Fibroblast of lung (primary cell): ENCODE measurements around the gene LAMB3. TPM values are rescaled to one million over a fixed set of nuclear protein-coding genes. Genes with fewer than 3 reads are reported as not detected.

Experiments used
- DNase-seq, 2 donors: peaks; one replicate each; pipeline versions ENCODE4 v3.0.0 to v3.0.0-alpha.2; 2010; ENCODE audit warnings: low read depth in 2 of 2
- H2AFZ ChIP-seq: 2 replicates; pipeline ENCODE4 v1.5.1; 2012; ENCODE audit warnings: low read length, control low read depth, inconsistent platforms
- H3K27ac ChIP-seq: 2 replicates; pipeline ENCODE4 v1.5.1; 2011; ENCODE audit warnings: low read length, control low read depth; ENCODE audit not compliant: insufficient read depth
- H3K27me3 ChIP-seq: 2 replicates; pipeline ENCODE4 v1.5.1; 2011; ENCODE audit warnings: mild to moderate bottlenecking, low read length; ENCODE audit not compliant: control insufficient read depth, insufficient read depth
- H3K36me3 ChIP-seq: 2 replicates; pipeline ENCODE4 v1.5.1; 2011; ENCODE audit warnings: low read length; ENCODE audit not compliant: control insufficient read depth, insufficient read depth
- H3K4me1 ChIP-seq: 2 replicates; pipeline ENCODE4 v1.5.1; 2011; ENCODE audit warnings: low read length; ENCODE audit not compliant: control insufficient read depth, insufficient read depth; ENCODE audit errors: extremely low read depth
- H3K4me2 ChIP-seq: 2 replicates; pipeline ENCODE4 v1.5.1; 2011; ENCODE audit warnings: low read length, control low read depth; ENCODE audit not compliant: insufficient read depth; ENCODE audit errors: extremely low read depth
- H3K4me3 ChIP-seq, 4 experiments: fragments of 200-600 bp in 1 of 4; sonication (generic) in 1 of 4; replicated peaks in 1 of 4; 2 replicates each; pipeline ENCODE4 v1.5.1; 2011 to 2016; ENCODE audit warnings: low read length in 4 of 4, low read depth in 3 of 4, mild to moderate bottlenecking in 3 of 4, control low read depth in 2 of 4, inconsistent platforms in 1 of 4, mixed read lengths in 1 of 4; ENCODE audit not compliant: insufficient read depth in 1 of 4; ENCODE audit errors: control extremely low read depth in 1 of 4
- H3K79me2 ChIP-seq: 2 replicates; pipeline ENCODE4 v1.5.1; 2012; ENCODE audit warnings: mild to moderate bottlenecking, low read length, inconsistent platforms; ENCODE audit not compliant: control insufficient read depth, insufficient read depth
- H3K9ac ChIP-seq: 2 replicates; pipeline ENCODE4 v1.5.1; 2011; ENCODE audit warnings: mild to moderate bottlenecking, low read length, control low read depth; ENCODE audit not compliant: insufficient read depth
- H3K9me3 ChIP-seq: 2 replicates; pipeline ENCODE4 v1.5.1; 2012; ENCODE audit warnings: low read depth, low read length; ENCODE audit not compliant: control insufficient read depth, insufficient read depth
- H4K20me1 ChIP-seq: 2 replicates; pipeline ENCODE4 v1.5.1; 2011; ENCODE audit warnings: low read length; ENCODE audit not compliant: control insufficient read depth, insufficient read depth; ENCODE audit errors: extremely low read depth
- EZH2 ChIP-seq: IDR thresholded peaks from 2 replicates; pipeline ENCODE4 v1.5.1; 2012; ENCODE audit warnings: low read length, control low read depth, mild to moderate bottlenecking; ENCODE audit errors: missing control alignments
- polyA plus RNA-seq, 2 donors: library from polyadenylated mRNA; depleted of rRNA in 1 of 2; stranded (reverse) in 1 of 2; unstranded in 1 of 2; fragments of >200 nt; gene quantifications; 2 replicates each; pipeline ENCODE4 v1.2.1, GENCODE V29; 2011 to 2012; ENCODE audit warnings: missing spikeins in 1 of 2
- total RNA-seq: library from RNA; depleted of rRNA; stranded (reverse); fragments of >200 nt; gene quantifications from 2 replicates; pipeline ENCODE4 v1.2.1, GENCODE V29; 2014
- TF ChIP-seq, protein P1 (sequence below), 2 donors: IDR thresholded peaks in 1 of 2; conservative IDR thresholded peaks in 1 of 2; 1 replicate in 1 of 2; 2 replicates in 1 of 2; pipeline ENCODE4 v1.5.1; 2011 to 2012; ENCODE audit warnings: low read length in 2 of 2, control low read depth in 1 of 2, inconsistent platforms in 1 of 2, low read depth in 1 of 2, mild to moderate bottlenecking in 1 of 2

Gene LAMB3
- total and polyA plus RNA-seq, 2 donors (not counting 1 experiment from before 2014, with no cell fraction given): 4.1 to 23.3 TPM

DNA sequence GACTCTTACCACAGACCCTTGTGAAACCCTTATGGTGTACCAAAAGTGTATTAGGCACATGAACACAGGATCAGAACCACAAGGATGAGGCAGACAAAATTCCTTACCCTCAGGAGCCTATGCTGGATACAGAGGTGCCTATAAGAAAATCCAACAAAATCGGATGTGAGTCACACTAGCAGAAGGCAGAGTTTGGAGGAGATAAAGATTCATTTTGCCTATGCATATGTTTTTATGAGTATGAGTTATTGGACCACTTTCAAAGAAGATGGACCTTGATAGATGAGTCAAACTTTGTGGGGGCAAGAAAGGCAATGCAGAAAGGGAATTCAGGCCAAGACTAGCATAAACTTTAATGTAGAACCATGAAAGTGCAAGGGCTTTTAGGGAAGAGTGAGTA, 51.7 kb downstream of the LAMB3 start:
- no peak overlapping the region for H2AFZ ChIP-seq

DNA sequence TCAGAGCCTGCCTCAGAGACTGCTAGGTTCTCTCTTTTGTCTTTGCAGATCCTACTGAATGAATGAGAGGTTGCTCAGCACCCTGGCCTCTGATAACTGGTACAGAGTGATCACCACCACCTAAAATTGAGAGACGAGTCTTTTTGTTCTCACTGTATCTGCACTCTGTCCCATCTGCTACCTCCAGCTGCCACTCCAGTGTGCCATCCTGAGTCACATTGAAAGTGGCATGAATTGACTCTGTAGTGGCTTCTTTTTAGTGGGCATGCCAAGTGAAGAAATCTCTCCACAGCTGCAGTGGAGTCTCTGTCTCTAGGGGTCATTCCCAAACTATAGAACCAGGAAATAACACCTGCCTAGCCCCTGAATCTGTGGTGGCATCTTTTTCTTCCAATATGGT, 54.0 kb downstream of the LAMB3 start:
- Histone ChIP-seq H3K9me3 (no peaks in the 10 kb centered on the region), H3K79me2 (no peaks in the 10 kb centered on the region), H2AFZ (no peak overlapping the region), H3K27me3 (peaks cover 2% of the 10 kb centered on the region), H3K4me1 (no peaks in the 10 kb centered on the region), H3K9ac (no peak overlapping the region), H3K4me3 (no peak overlapping the region), H4K20me1 (no peaks in the 10 kb centered on the region), H3K4me2 (no peak overlapping the region), H3K27ac (no peak overlapping the region), H3K36me3 (no peaks in the 10 kb centered on the region)
- TF ChIP-seq EZH2: no peak
- TF ChIP-seq, protein P1, sequence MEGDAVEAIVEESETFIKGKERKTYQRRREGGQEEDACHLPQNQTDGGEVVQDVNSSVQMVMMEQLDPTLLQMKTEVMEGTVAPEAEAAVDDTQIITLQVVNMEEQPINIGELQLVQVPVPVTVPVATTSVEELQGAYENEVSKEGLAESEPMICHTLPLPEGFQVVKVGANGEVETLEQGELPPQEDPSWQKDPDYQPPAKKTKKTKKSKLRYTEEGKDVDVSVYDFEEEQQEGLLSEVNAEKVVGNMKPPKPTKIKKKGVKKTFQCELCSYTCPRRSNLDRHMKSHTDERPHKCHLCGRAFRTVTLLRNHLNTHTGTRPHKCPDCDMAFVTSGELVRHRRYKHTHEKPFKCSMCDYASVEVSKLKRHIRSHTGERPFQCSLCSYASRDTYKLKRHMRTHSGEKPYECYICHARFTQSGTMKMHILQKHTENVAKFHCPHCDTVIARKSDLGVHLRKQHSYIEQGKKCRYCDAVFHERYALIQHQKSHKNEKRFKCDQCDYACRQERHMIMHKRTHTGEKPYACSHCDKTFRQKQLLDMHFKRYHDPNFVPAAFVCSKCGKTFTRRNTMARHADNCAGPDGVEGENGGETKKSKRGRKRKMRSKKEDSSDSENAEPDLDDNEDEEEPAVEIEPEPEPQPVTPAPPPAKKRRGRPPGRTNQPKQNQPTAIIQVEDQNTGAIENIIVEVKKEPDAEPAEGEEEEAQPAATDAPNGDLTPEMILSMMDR (conservative IDR thresholded peaks at IDR 0.05 in 1 of 2, IDR thresholded peaks at IDR 0.05 in 1 of 2; ENCODE audit: low read depth in 1 of 2, low read length in 2 of 2): no peak
- DNase-seq: no peak

More for the DNA sequence above, 51.7 kb downstream of the LAMB3 start:
- Histone ChIP-seq H3K4me3 (no peak overlapping the region), H3K9ac (no peak overlapping the region), H3K9me3 (no peaks in the 10 kb centered on the region), H3K27ac (no peak overlapping the region), H4K20me1 (no peaks in the 10 kb centered on the region), H3K4me2 (no peak overlapping the region), H3K79me2 (no peaks in the 10 kb centered on the region), H3K4me1 (no peaks in the 10 kb centered on the region), H3K36me3 (no peaks in the 10 kb centered on the region), H3K27me3 (no peaks in the 10 kb centered on the region)
- TF ChIP-seq, protein P1 (conservative IDR thresholded peaks at IDR 0.05 in 1 of 2, IDR thresholded peaks at IDR 0.05 in 1 of 2; ENCODE audit: low read depth in 1 of 2, low read length in 2 of 2): no peak
- TF ChIP-seq EZH2: no peak
- peak in 1 of 2 donors; percentile 13 for DNase-seq

DNA sequence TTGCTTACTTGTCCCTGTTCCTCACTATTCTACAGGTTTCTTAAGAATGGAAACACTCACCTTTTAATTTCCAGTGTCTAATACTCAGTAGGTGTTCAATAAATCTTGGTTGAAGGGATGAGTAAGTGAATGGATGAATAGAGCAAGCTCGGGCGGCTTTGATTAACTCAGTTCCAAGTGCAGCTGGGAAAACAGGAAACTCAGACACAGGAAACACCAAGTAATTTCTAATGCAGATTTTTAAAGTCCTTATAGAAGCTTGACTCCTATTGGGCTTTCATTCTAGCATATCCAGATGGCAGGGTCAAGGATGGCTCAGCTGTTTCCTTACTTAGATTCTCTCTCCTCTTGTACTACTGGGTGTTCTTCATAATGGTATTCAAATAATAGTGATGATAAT, 54.7 kb downstream of the LAMB3 start:
- Histone ChIP-seq H3K4me1 (no peaks in the 10 kb centered on the region), H3K36me3 (no peaks in the 10 kb centered on the region), H3K4me3 (no peak overlapping the region), H3K79me2 (no peaks in the 10 kb centered on the region), H4K20me1 (no peaks in the 10 kb centered on the region), H3K4me2 (no peak overlapping the region), H3K27me3 (peaks cover 2% of the 10 kb centered on the region), H3K9ac (no peak overlapping the region), H3K27ac (no peak overlapping the region), H2AFZ (no peak overlapping the region), H3K9me3 (no peaks in the 10 kb centered on the region)
- DNase-seq: no peak
- no peak for TF ChIP-seq EZH2
- TF ChIP-seq, protein P1 (conservative IDR thresholded peaks at IDR 0.05 in 1 of 2, IDR thresholded peaks at IDR 0.05 in 1 of 2; ENCODE audit: low read depth in 1 of 2, low read length in 2 of 2): no peak
